Measurements from ENCODE around the gene VSIG4. TPM values are rescaled to one million over a fixed set of nuclear protein-coding genes. Genes with fewer than 3 reads are reported as not detected.
"Not testable (repeated sequence)": the region's sequence is repeated elsewhere in the genome, so short reads cannot be mapped to it uniquely, and the experiment has no call there.

VSIG4 gene
- polyA plus RNA-seq, 3 donors, result 10.2 to 56.8 (median 25.1) TPM

DNA sequence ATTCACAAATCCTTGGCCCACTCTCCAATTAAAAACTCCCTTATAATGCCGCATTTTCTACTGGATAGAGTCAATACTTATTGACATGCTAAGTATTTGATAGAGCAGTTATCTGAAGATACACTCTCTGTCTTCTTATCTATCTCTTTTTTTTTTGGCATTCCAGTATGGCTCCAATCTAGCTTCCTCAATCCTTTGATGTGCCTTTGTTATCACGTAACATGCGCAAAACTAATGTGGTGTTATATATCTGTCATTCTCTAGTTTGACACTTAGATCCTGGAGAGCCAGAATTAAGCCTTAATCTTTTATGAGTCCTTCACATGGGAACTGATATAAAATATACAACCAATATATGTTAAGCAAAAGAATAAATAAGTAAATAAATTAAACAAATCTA is 54.7 kb downstream of the VSIG4 start:
- no peak overlapping the region for H3K27ac Mint-ChIP-seq

DNA sequence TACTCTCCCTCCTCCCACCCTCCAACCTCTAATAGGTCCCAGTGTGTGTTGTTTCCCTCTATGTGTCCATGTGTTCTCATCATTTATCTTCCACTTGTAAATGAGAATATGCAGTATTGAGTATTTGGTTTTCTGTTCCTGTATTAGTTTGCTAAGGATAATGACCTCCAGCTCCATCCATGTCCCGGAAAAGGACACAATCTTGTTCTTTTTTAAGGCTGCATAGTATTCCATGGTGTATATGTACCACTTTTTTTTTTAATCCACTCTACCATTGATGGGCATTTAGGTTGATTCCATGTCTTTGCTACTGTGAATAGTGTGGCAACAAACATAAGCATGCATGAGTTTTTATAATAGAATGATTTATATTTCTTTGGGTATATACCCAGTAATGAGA is 62.7 kb downstream of the VSIG4 start:
- DNase-seq; H3K4me3 ChIP-seq (replicated peaks in 1 of 3; ENCODE audit: low read depth in 2 of 3, low read length in 3 of 3); H3K9me3 ChIP-seq (replicated peaks in 1 of 2; ENCODE audit: control insufficient read depth in 1 of 2, insufficient read depth in 1 of 2, low read length in 2 of 2); H4K20me1 ChIP-seq (ENCODE audit: insufficient read depth, low read length); H3K27ac ChIP-seq (ENCODE audit: low read depth in 1 of 2, low read length in 2 of 2); H3K36me3 ChIP-seq (replicated peaks in 1 of 2; ENCODE audit: control insufficient read depth in 1 of 2, insufficient read depth in 2 of 2, low read length in 2 of 2); H3K4me2 ChIP-seq (replicated peaks; ENCODE audit: extremely low read depth, low read length, poor library complexity, severe bottlenecking); H3K9ac ChIP-seq (ENCODE audit: insufficient read depth, low read length, poor library complexity, severe bottlenecking); intact Hi-C loops (cut with micrococcal nuclease); H3K4me3 Mint-ChIP-seq; H3K36me3 Mint-ChIP-seq; H3K79me2 ChIP-seq (ENCODE audit: insufficient read depth, low read length); H3K4me1 ChIP-seq (ENCODE audit: control insufficient read depth in 1 of 2, insufficient read depth in 2 of 2, low read length in 2 of 2); H3K4me1 Mint-ChIP-seq; H3K27ac Mint-ChIP-seq; H2AFZ ChIP-seq (ENCODE audit: insufficient read depth, low read depth, low read length, poor library complexity, severe bottlenecking): not testable (repeated sequence)
- Mint-ChIP-seq H3K27me3 (ENCODE audit: low read depth in 3 of 3) (peaks cover 0 to 64% (median 1%) of the 10 kb centered on the region in 3 donors), H3K9me3 (peaks cover 0 to 19% (median 2%) of the 10 kb centered on the region in 7 donors)
- no CpG with 5 or more reads among the region's 1 CpG for whole genome bisulfite sequencing (ENCODE audit: insufficient coverage)
- H3K27me3 ChIP-seq (ENCODE audit: control insufficient read depth in 2 of 2, insufficient read depth in 2 of 2, low read length in 2 of 2), result peaks cover 0 to 61% of the 10 kb centered on the region in 2 donors

More for the DNA sequence above, 54.7 kb downstream of the VSIG4 start:
- no peaks in the 10 kb centered on the region for H4K20me1 ChIP-seq (ENCODE audit: insufficient read depth, low read length)
- no peak overlapping the region for H3K27ac ChIP-seq (ENCODE audit: low read depth in 1 of 2, low read length in 2 of 2)
- H2AFZ ChIP-seq (ENCODE audit: insufficient read depth, low read depth, low read length, poor library complexity, severe bottlenecking), result no peak overlapping the region
- intact Hi-C loops (cut with micrococcal nuclease), result loop anchor here in 1 of 2 donors (5.0 kb wide), 1 partner anchor 393 kb away; no protein-coding TSS in a partner anchor
- Mint-ChIP-seq H3K27me3 (ENCODE audit: low read depth in 3 of 3) (peaks cover 0 to 28% (median 0%) of the 10 kb centered on the region in 3 donors), H3K4me3 (no peak overlapping the region), H3K4me1 (peaks cover 52% of the 10 kb centered on the region), H3K9me3 (peaks cover 0 to 2% (median 0%) of the 10 kb centered on the region in 7 donors), H3K36me3 (peaks cover 2 to 3% of the 10 kb centered on the region in 2 donors)
- no peak overlapping the region for H3K4me2 ChIP-seq (replicated peaks; ENCODE audit: extremely low read depth, low read length, poor library complexity, severe bottlenecking)
- H3K36me3 ChIP-seq (replicated peaks in 1 of 2; ENCODE audit: control insufficient read depth in 1 of 2, insufficient read depth in 2 of 2, low read length in 2 of 2), result no peaks in the 10 kb centered on the region
- no peaks in the 10 kb centered on the region for H3K9me3 ChIP-seq (replicated peaks in 1 of 2; ENCODE audit: control insufficient read depth in 1 of 2, insufficient read depth in 1 of 2, low read length in 2 of 2)
- H3K79me2 ChIP-seq (ENCODE audit: insufficient read depth, low read length), result peaks cover 48% of the 10 kb centered on the region
- no peak overlapping the region for H3K4me3 ChIP-seq (replicated peaks in 1 of 3; ENCODE audit: low read depth in 2 of 3, low read length in 3 of 3)
- H3K27me3 ChIP-seq (ENCODE audit: control insufficient read depth in 2 of 2, insufficient read depth in 2 of 2, low read length in 2 of 2), result peaks cover 0 to 25% of the 10 kb centered on the region in 2 donors
- H3K4me1 ChIP-seq (ENCODE audit: control insufficient read depth in 1 of 2, insufficient read depth in 2 of 2, low read length in 2 of 2), result peaks cover 34 to 46% of the 10 kb centered on the region in 2 donors
- H3K9ac ChIP-seq (ENCODE audit: insufficient read depth, low read length, poor library complexity, severe bottlenecking), result no peak overlapping the region
- WGBS (ENCODE audit: insufficient coverage), result no CpG with 5 or more reads among the region's 3 CpGs
- no peak for DNase-seq
- TF ChIP-seq, protein P1, sequence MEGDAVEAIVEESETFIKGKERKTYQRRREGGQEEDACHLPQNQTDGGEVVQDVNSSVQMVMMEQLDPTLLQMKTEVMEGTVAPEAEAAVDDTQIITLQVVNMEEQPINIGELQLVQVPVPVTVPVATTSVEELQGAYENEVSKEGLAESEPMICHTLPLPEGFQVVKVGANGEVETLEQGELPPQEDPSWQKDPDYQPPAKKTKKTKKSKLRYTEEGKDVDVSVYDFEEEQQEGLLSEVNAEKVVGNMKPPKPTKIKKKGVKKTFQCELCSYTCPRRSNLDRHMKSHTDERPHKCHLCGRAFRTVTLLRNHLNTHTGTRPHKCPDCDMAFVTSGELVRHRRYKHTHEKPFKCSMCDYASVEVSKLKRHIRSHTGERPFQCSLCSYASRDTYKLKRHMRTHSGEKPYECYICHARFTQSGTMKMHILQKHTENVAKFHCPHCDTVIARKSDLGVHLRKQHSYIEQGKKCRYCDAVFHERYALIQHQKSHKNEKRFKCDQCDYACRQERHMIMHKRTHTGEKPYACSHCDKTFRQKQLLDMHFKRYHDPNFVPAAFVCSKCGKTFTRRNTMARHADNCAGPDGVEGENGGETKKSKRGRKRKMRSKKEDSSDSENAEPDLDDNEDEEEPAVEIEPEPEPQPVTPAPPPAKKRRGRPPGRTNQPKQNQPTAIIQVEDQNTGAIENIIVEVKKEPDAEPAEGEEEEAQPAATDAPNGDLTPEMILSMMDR (IDR thresholded peaks at IDR 0.05), result no peak
